ENCODE data around the gene LRRC8D.

GRCh38 chr1:89781494-89782126 is 39.2 kb upstream of the LRRC8D start:
- TF ChIP-seq POLR2AphosphoS5 (IDR thresholded peaks at IDR 0.05) (no peak), POLR2A (IDR thresholded peaks at IDR 0.05) (no peak)
